Measurements from ENCODE around the gene IFNGR2.

Gene IFNGR2

GRCh38 chr21:33392284-33392985 is 10.8 kb upstream of the IFNGR2 start:
- no peaks in the 10 kb centered on the region for H3K4me1 ChIP-seq (ENCODE audit: control insufficient read depth in 1 of 2, insufficient read depth in 2 of 2, low read length in 2 of 2)

GRCh38 chr21:33393348-33393747 is 9.9 kb upstream of the IFNGR2 start:
- Histone ChIP-seq H3K4me1 (ENCODE audit: control insufficient read depth in 1 of 2, insufficient read depth in 2 of 2, low read length in 2 of 2) (no peaks in the 10 kb centered on the region), H3K9me3 (ENCODE audit: control insufficient read depth in 1 of 2, low read length in 2 of 2) (no peaks in the 10 kb centered on the region), H3K4me3 (ENCODE audit: low read depth in 1 of 2, low read length in 2 of 2) (no peak overlapping the region), H3K27ac (ENCODE audit: low read length) (no peak overlapping the region), H3K27me3 (ENCODE audit: low read depth, low read length) (no peaks in the 10 kb centered on the region), H3K36me3 (ENCODE audit: control insufficient read depth in 1 of 2, insufficient read depth in 2 of 2, low read length in 2 of 2) (no peaks in the 10 kb centered on the region)

More at GRCh38 chr21:33392284-33392985, 10.8 kb upstream of the IFNGR2 start:
- Histone ChIP-seq H3K4me3 (ENCODE audit: low read depth in 1 of 2, low read length in 2 of 2) (no peak overlapping the region), H3K36me3 (ENCODE audit: control insufficient read depth in 1 of 2, insufficient read depth in 2 of 2, low read length in 2 of 2) (no peaks in the 10 kb centered on the region), H3K27ac (ENCODE audit: low read length) (no peak overlapping the region), H3K9me3 (ENCODE audit: control insufficient read depth in 1 of 2, low read length in 2 of 2) (no peaks in the 10 kb centered on the region), H3K27me3 (ENCODE audit: low read depth, low read length) (no peaks in the 10 kb centered on the region)

- Histone ChIP-seq H3K27me3 (ENCODE audit: low read depth, low read length) (no peaks in the 10 kb centered on the region), H3K4me1 (ENCODE audit: control insufficient read depth in 1 of 2, insufficient read depth in 2 of 2, low read length in 2 of 2) (no peaks in the 10 kb centered on the region), H3K9me3 (ENCODE audit: control insufficient read depth in 1 of 2, low read length in 2 of 2) (no peaks in the 10 kb centered on the region), H3K4me3 (ENCODE audit: low read depth in 1 of 2, low read length in 2 of 2) (no peak overlapping the region), H3K36me3 (ENCODE audit: control insufficient read depth in 1 of 2, insufficient read depth in 2 of 2, low read length in 2 of 2) (no peaks in the 10 kb centered on the region), H3K27ac (ENCODE audit: low read length) (no peak overlapping the region)
Observed at GRCh38 chr21:33394260-33394659, 9.0 kb upstream of the IFNGR2 start.

GRCh38 chr21:33395891-33396331 is 7.3 kb upstream of the IFNGR2 start:
- no peaks in the 10 kb centered on the region for H3K4me1 ChIP-seq (ENCODE audit: control insufficient read depth in 1 of 2, insufficient read depth in 2 of 2, low read length in 2 of 2)
- H3K27ac ChIP-seq (ENCODE audit: low read length): no peak overlapping the region
- no peaks in the 10 kb centered on the region for H3K9me3 ChIP-seq (ENCODE audit: control insufficient read depth in 1 of 2, low read length in 2 of 2)
- no peaks in the 10 kb centered on the region for H3K36me3 ChIP-seq (ENCODE audit: control insufficient read depth in 1 of 2, insufficient read depth in 2 of 2, low read length in 2 of 2)
- no peaks in the 10 kb centered on the region for H3K27me3 ChIP-seq (ENCODE audit: low read depth, low read length)
- no peak overlapping the region for H3K4me3 ChIP-seq (ENCODE audit: low read depth in 1 of 2, low read length in 2 of 2)

- no peaks in the 10 kb centered on the region for H3K4me1 ChIP-seq (ENCODE audit: control insufficient read depth in 1 of 2, insufficient read depth in 2 of 2, low read length in 2 of 2)
- no peaks in the 10 kb centered on the region for H3K36me3 ChIP-seq (ENCODE audit: control insufficient read depth in 1 of 2, insufficient read depth in 2 of 2, low read length in 2 of 2)
- no peaks in the 10 kb centered on the region for H3K9me3 ChIP-seq (ENCODE audit: control insufficient read depth in 1 of 2, low read length in 2 of 2)
- H3K27me3 ChIP-seq (ENCODE audit: low read depth, low read length): no peaks in the 10 kb centered on the region
- no peak overlapping the region for H3K27ac ChIP-seq (ENCODE audit: low read length)
- H3K4me3 ChIP-seq (ENCODE audit: low read depth in 1 of 2, low read length in 2 of 2): no peak overlapping the region
Observed at GRCh38 chr21:33396436-33396835, 6.8 kb upstream of the IFNGR2 start.

- Histone ChIP-seq H3K9me3 (ENCODE audit: control insufficient read depth in 1 of 2, low read length in 2 of 2) (no peaks in the 10 kb centered on the region), H3K36me3 (ENCODE audit: control insufficient read depth in 1 of 2, insufficient read depth in 2 of 2, low read length in 2 of 2) (no peaks in the 10 kb centered on the region), H3K27me3 (ENCODE audit: low read depth, low read length) (no peaks in the 10 kb centered on the region), H3K4me3 (ENCODE audit: low read depth in 1 of 2, low read length in 2 of 2) (no peak overlapping the region), H3K4me1 (ENCODE audit: control insufficient read depth in 1 of 2, insufficient read depth in 2 of 2, low read length in 2 of 2) (no peaks in the 10 kb centered on the region), H3K27ac (ENCODE audit: low read length) (no peak overlapping the region)
Observed at GRCh38 chr21:33396951-33397350, 6.3 kb upstream of the IFNGR2 start.

- Histone ChIP-seq H3K27me3 (ENCODE audit: low read depth, low read length) (no peaks in the 10 kb centered on the region), H3K36me3 (ENCODE audit: control insufficient read depth in 1 of 2, insufficient read depth in 2 of 2, low read length in 2 of 2) (no peaks in the 10 kb centered on the region), H3K4me1 (ENCODE audit: control insufficient read depth in 1 of 2, insufficient read depth in 2 of 2, low read length in 2 of 2) (no peaks in the 10 kb centered on the region), H3K9me3 (ENCODE audit: control insufficient read depth in 1 of 2, low read length in 2 of 2) (no peaks in the 10 kb centered on the region), H3K27ac (ENCODE audit: low read length) (no peak overlapping the region), H3K4me3 (ENCODE audit: low read depth in 1 of 2, low read length in 2 of 2) (no peak overlapping the region)
Observed at GRCh38 chr21:33397717-33398116, 5.5 kb upstream of the IFNGR2 start.

- no peak overlapping the region for H3K27ac ChIP-seq (ENCODE audit: low read length)
- H3K9me3 ChIP-seq (ENCODE audit: control insufficient read depth in 1 of 2, low read length in 2 of 2): no peaks in the 10 kb centered on the region
- no peaks in the 10 kb centered on the region for H3K36me3 ChIP-seq (ENCODE audit: control insufficient read depth in 1 of 2, insufficient read depth in 2 of 2, low read length in 2 of 2)
- H3K4me3 ChIP-seq (ENCODE audit: low read depth in 1 of 2, low read length in 2 of 2): no peak overlapping the region
- H3K27me3 ChIP-seq (ENCODE audit: low read depth, low read length): no peaks in the 10 kb centered on the region
- no peaks in the 10 kb centered on the region for H3K4me1 ChIP-seq (ENCODE audit: control insufficient read depth in 1 of 2, insufficient read depth in 2 of 2, low read length in 2 of 2)
Observed at GRCh38 chr21:33398361-33398760, 4.9 kb upstream of the IFNGR2 start.

GRCh38 chr21:33401630-33401992 is 1.6 kb upstream of the IFNGR2 start:
- Histone ChIP-seq H3K27ac (ENCODE audit: low read length) (no peak overlapping the region), H3K4me1 (ENCODE audit: control insufficient read depth in 1 of 2, insufficient read depth in 2 of 2, low read length in 2 of 2) (peaks cover 0 to 18% of the 10 kb centered on the region in 2 donors), H3K9me3 (ENCODE audit: control insufficient read depth in 1 of 2, low read length in 2 of 2) (no peaks in the 10 kb centered on the region), H3K27me3 (ENCODE audit: low read depth, low read length) (no peaks in the 10 kb centered on the region), H3K36me3 (ENCODE audit: control insufficient read depth in 1 of 2, insufficient read depth in 2 of 2, low read length in 2 of 2) (peaks cover 0 to 4% of the 10 kb centered on the region in 2 donors), H3K4me3 (ENCODE audit: low read depth in 1 of 2, low read length in 2 of 2) (no peak overlapping the region)

GRCh38 chr21:33402001-33402979 is 923 bp upstream of the IFNGR2 start:
- Histone ChIP-seq H3K36me3 (ENCODE audit: control insufficient read depth in 1 of 2, insufficient read depth in 2 of 2, low read length in 2 of 2) (peaks cover 0 to 4% of the 10 kb centered on the region in 2 donors), H3K27ac (ENCODE audit: low read length) (peak overlapping the region; percentile 60), H3K4me3 (ENCODE audit: low read depth in 1 of 2, low read length in 2 of 2) (peak overlapping the region; percentile 37 to 56), H3K27me3 (ENCODE audit: low read depth, low read length) (no peaks in the 10 kb centered on the region), H3K4me1 (ENCODE audit: control insufficient read depth in 1 of 2, insufficient read depth in 2 of 2, low read length in 2 of 2) (peaks cover 0 to 18% of the 10 kb centered on the region in 2 donors), H3K9me3 (ENCODE audit: control insufficient read depth in 1 of 2, low read length in 2 of 2) (no peaks in the 10 kb centered on the region)

GRCh38 chr21:33403786-33404585 is 773 bp downstream of the IFNGR2 start:
- H3K9me3 ChIP-seq (ENCODE audit: control insufficient read depth in 1 of 2, low read length in 2 of 2): no peaks in the 10 kb centered on the region
- H3K4me1 ChIP-seq (ENCODE audit: control insufficient read depth in 1 of 2, insufficient read depth in 2 of 2, low read length in 2 of 2): peaks cover 0 to 18% of the 10 kb centered on the region in 2 donors
- peak overlapping the region; percentile 80 to 84 for H3K4me3 ChIP-seq (ENCODE audit: low read depth in 1 of 2, low read length in 2 of 2)
- peak overlapping the region; percentile 88 for H3K27ac ChIP-seq (ENCODE audit: low read length)
- H3K36me3 ChIP-seq (ENCODE audit: control insufficient read depth in 1 of 2, insufficient read depth in 2 of 2, low read length in 2 of 2): peaks cover 0 to 4% of the 10 kb centered on the region in 2 donors
- H3K27me3 ChIP-seq (ENCODE audit: low read depth, low read length): no peaks in the 10 kb centered on the region
